HepG2 (cell line): ENCODE measurements around the gene DHRS7. TPM values are rescaled to one million over a fixed set of nuclear protein-coding genes. Genes with fewer than 3 reads are reported as not detected.

ENCODE experiments used
- ATAC-seq: fragments of 200-7000 bp; cut with Tn5 transposase; 3 replicates; pipeline ENCODE4 v1.9.1; 2020; ENCODE audit warnings: mild to moderate bottlenecking, moderate library complexity
- BruUV-seq: library from RNA; stranded (reverse); fragments of 400-500 nt; replicated peaks from 2 replicates; lab custom pipeline; 2021; lab: Mats Ljungman, UMichigan
- CTCF ChIA-PET: fragments of 300-600 bp; formaldehyde crosslinking; extraction: SDS; loops from one replicate; lab custom pipeline; 2021; ENCODE audit warnings: low total read pairs, inconsistent platforms, low intra/inter-chr PET ratio; lab: Yijun Ruan, JAX
- POLR2A ChIA-PET: fragments of 350-600 bp; sonication (Branson Sonifier 250); formaldehyde crosslinking; loops from one replicate; lab custom pipeline; 2020; ENCODE audit warnings: antibody characterized with exemption, inconsistent platforms; lab: Yijun Ruan, JAX
- DNase-seq: peaks from one replicate; pipeline ENCODE4 v3.0.0-alpha.2; 2015; ENCODE audit warnings: low spot score
- FAIRE-seq: peaks from 3 replicates; lab custom pipeline; 2011; peaks lifted over from hg19 to GRCh38; lab: Jason Lieb, UNC
- H2AFZ ChIP-seq: one replicate; pipeline ENCODE4 v1.6.1; 2011; ENCODE audit warnings: low read length, inconsistent platforms
- H3K27ac ChIP-seq: fragments of 300-600 bp; 3 replicates; pipeline ENCODE4 v1.8.0; 2011; ENCODE audit warnings: mixed run types, mild to moderate bottlenecking, mixed read lengths, low read length, inconsistent platforms; ENCODE audit not compliant: insufficient read depth; ENCODE audit errors: extremely low read length
- H3K27me3 ChIP-seq, 2 experiments: fragments of 200-600 bp in 1 of 2; 2 replicates in 1 of 2; 3 replicates in 1 of 2; pipeline versions ENCODE4 v1.6.0 to v1.8.0; 2011; ENCODE audit warnings: low read length in 2 of 2, mild to moderate bottlenecking in 2 of 2, moderate library complexity in 2 of 2, inconsistent platforms in 1 of 2; ENCODE audit not compliant: insufficient read depth in 2 of 2, control insufficient read depth in 1 of 2
- H3K36me3 ChIP-seq, 2 experiments: fragments of 200-600 bp in 1 of 2; replicated peaks in 1 of 2; 2 replicates in 1 of 2; 3 replicates in 1 of 2; pipeline versions ENCODE4 v1.5.1 to v1.8.0; 2011; ENCODE audit warnings: low read length in 2 of 2, inconsistent platforms in 1 of 2; ENCODE audit not compliant: insufficient read depth in 2 of 2, control insufficient read depth in 1 of 2
- H3K4me1 ChIP-seq: 2 replicates; pipeline ENCODE4 v1.5.1; 2012; ENCODE audit warnings: low read length, inconsistent platforms; ENCODE audit not compliant: insufficient read depth
- H3K4me2 ChIP-seq: 2 replicates; pipeline ENCODE4 v1.6.0; 2011; ENCODE audit warnings: low read depth, low read length, inconsistent platforms
- H3K4me3 ChIP-seq, 3 experiments: fragments of 200-600 bp in 1 of 3; sonication (generic), shearing (Covaris generic) in 1 of 3; replicated peaks in 1 of 3; 2 replicates each; pipeline ENCODE4 v1.5.1; 2011 to 2016; ENCODE audit warnings: low read length in 3 of 3, inconsistent platforms in 2 of 3, low read depth in 2 of 3, mild to moderate bottlenecking in 2 of 3, control low read depth in 1 of 3, mixed read lengths in 1 of 3; ENCODE audit not compliant: insufficient read depth in 1 of 3
- H3K79me2 ChIP-seq: one replicate; pipeline ENCODE4 v1.6.1; 2011; ENCODE audit warnings: low read length, inconsistent platforms; ENCODE audit not compliant: insufficient read depth
- H3K9ac ChIP-seq: 2 replicates; pipeline ENCODE4 v1.6.0; 2011; ENCODE audit warnings: mild to moderate bottlenecking, low read depth, low read length, inconsistent platforms; ENCODE audit not compliant: insufficient read depth
- H3K9me3 ChIP-seq: 2 replicates; pipeline ENCODE4 v1.5.1; 2012; ENCODE audit warnings: mild to moderate bottlenecking, low read length
- H4K20me1 ChIP-seq: 2 replicates; pipeline ENCODE4 v1.6.0; 2011; ENCODE audit warnings: inconsistent platforms, mild to moderate bottlenecking, low read length, moderate library complexity; ENCODE audit not compliant: insufficient read depth
- KLF11 ChIP-seq: IDR thresholded peaks from 2 replicates; pipeline ENCODE4 v1.6.1; 2016; ENCODE audit warnings: missing compliant biosample characterization
- MAFK ChIP-seq, 2 experiments: IDR thresholded peaks in 1 of 2; conservative IDR thresholded peaks in 1 of 2; 2 replicates each; pipeline ENCODE4 v1.6.1; 2011; ENCODE audit warnings: improper control_type of control experiment in 2 of 2, low read length in 2 of 2
- SP140L ChIP-seq: sonication (generic); formaldehyde crosslinking; IDR thresholded peaks from 2 replicates; pipeline ENCODE4 v1.4.0; 2020; ENCODE audit warnings: missing genetic modification reagents, borderline replicate concordance
- TFE3 ChIP-seq: IDR thresholded peaks from 2 replicates; pipeline ENCODE4 v1.6.1; 2016
- ZBTB42 ChIP-seq: sonication (generic); formaldehyde crosslinking; IDR thresholded peaks from 2 replicates; pipeline ENCODE4 v1.5.0; 2020; ENCODE audit warnings: mild to moderate bottlenecking, missing genetic modification reagents
- ZNF572 ChIP-seq: sonication (generic); formaldehyde crosslinking; IDR thresholded peaks from 2 replicates; pipeline ENCODE4 v1.5.1; 2020; ENCODE audit warnings: mild to moderate bottlenecking, missing genetic modification reagents
- ZNF850 ChIP-seq: sonication (generic); formaldehyde crosslinking; conservative IDR thresholded peaks from 2 replicates; pipeline ENCODE4 v1.9.0; 2021; ENCODE audit warnings: mild to moderate bottlenecking, missing genetic modification reagents
- WGBS: methylation state at CpG from one replicate; pipeline ENCODE4 v1.1.6; 2017; ENCODE audit warnings: low lambda C conversion rate; 5-methylcytosine and 5-hydroxymethylcytosine counted together
- in situ Hi-C: cut with HindIII; loops from 2 replicates; pipeline ENCODE4 v1.10.0; 2017; ENCODE audit warnings: low pct_unique_long_range_greater_than_20kb; ENCODE audit not compliant: extremely low pct_ligation_motif_present
- intact Hi-C: fragments of 100-400 bp; cut with micrococcal nuclease; formaldehyde crosslinking; loops from one replicate; pipeline ENCODE4 v1.10.0; 2022; ENCODE audit not compliant: unreplicated experiment
- polyA plus RNA-seq, 8 experiments: library from polyadenylated mRNA; depleted of rRNA in 3 of 8; stranded (reverse) in 7 of 8; unstranded in 1 of 8; fragments of >200 nt; fragmentation: Illumina TruSeq in 4 of 8; extraction: Trizol in 4 of 8; gene quantifications; 2 replicates each; pipeline versions ENCODE4 v1.2.1 to v1.2.3, GENCODE V29; 2011 to 2016; ENCODE audit warnings: low read depth in 4 of 8, missing spikeins in 1 of 8, mixed read lengths in 1 of 8; ENCODE audit not compliant: insufficient read depth in 1 of 8
- total RNA-seq, 5 experiments: library from RNA; depleted of rRNA; stranded (reverse); fragments of >200 nt; fragmentation: Illumina TruSeq; extraction: Trizol; gene quantifications; 2 replicates each; pipeline ENCODE4 v1.2.3, GENCODE V29; 2016; ENCODE audit warnings: low read depth in 1 of 5
- TF ChIP-seq, protein P1 (sequence below), 2 experiments: sonication (generic) in 1 of 2; formaldehyde crosslinking in 1 of 2; IDR thresholded peaks; 2 replicates each; pipeline versions ENCODE4 v1.4.0 to v1.6.1; 2016 to 2020; ENCODE audit warnings: borderline replicate concordance in 1 of 2, low read depth in 1 of 2, mild to moderate bottlenecking in 1 of 2, missing genetic modification reagents in 1 of 2

Gene DHRS7
- total and polyA plus RNA-seq, 2 of the 13 experiments (the other 11 are each of a cell fraction or from before 2014, with no cell fraction given): 20.8 to 44.4 TPM

GRCh38 chr14:60171690-60172089 lies 6.5 kb upstream of the DHRS7 start:
- Histone ChIP-seq H2AFZ (no peak overlapping the region), H3K27ac (no peak overlapping the region), H3K36me3 (no peaks in the 10 kb centered on the region), H3K79me2 (no peaks in the 10 kb centered on the region), H3K9me3 (no peaks in the 10 kb centered on the region), H3K4me1 (peaks cover 8% of the 10 kb centered on the region), H3K9ac (no peak overlapping the region), H3K27me3 (peaks cover 0 to 8% of the 10 kb centered on the region in 2 experiments; a peak in 1 of 5 replicates), H3K4me3 (no peak overlapping the region), H4K20me1 (no peaks in the 10 kb centered on the region), H3K4me2 (no peak overlapping the region)
- 96% methylated on average over 2 of the region's 2 CpGs for WGBS
- FAIRE-seq: no peak
- ChIA-PET POLR2A (no interaction called here), CTCF (no interaction called here)
- no TSS peak for BruUV-seq
- TF ChIP-seq KLF11 (CRISPR knock-in tag) (no peak), ZBTB42 (CRISPR knock-in tag) (no peak), ZNF572 (CRISPR knock-in tag) (no peak), SP140L (no peak), TFE3 (CRISPR knock-in tag) (no peak), ZNF850 (CRISPR knock-in tag) (no peak), MAFK (conservative IDR thresholded peaks at IDR 0.05 in 1 of 2, IDR thresholded peaks at IDR 0.05 in 1 of 2; ENCODE audit: low read length in 2 of 2) (no peak)
- TF ChIP-seq, protein P1, sequence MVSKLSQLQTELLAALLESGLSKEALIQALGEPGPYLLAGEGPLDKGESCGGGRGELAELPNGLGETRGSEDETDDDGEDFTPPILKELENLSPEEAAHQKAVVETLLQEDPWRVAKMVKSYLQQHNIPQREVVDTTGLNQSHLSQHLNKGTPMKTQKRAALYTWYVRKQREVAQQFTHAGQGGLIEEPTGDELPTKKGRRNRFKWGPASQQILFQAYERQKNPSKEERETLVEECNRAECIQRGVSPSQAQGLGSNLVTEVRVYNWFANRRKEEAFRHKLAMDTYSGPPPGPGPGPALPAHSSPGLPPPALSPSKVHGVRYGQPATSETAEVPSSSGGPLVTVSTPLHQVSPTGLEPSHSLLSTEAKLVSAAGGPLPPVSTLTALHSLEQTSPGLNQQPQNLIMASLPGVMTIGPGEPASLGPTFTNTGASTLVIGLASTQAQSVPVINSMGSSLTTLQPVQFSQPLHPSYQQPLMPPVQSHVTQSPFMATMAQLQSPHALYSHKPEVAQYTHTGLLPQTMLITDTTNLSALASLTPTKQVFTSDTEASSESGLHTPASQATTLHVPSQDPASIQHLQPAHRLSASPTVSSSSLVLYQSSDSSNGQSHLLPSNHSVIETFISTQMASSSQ (IDR thresholded peaks at IDR 0.05; ENCODE audit: low read depth): no peak
- TF ChIP-seq, protein P1 (CRISPR knock-in tag; IDR thresholded peaks at IDR 0.05; ENCODE audit: borderline replicate concordance): no peak
- ATAC-seq: no peak
- intact Hi-C loops (no loop called here), in situ Hi-C loops (no loop called here)
- DNase-seq: no peak
